GM21529 (cell line): Measurements from ENCODE around the gene FLYWCH1.
"Not testable (repeated sequence)": the region's sequence is repeated elsewhere in the genome, so short reads cannot be mapped to it uniquely, and the experiment has no call there.

ENCODE experiments used
- ATAC-seq: cut with Tn5 transposase; IDR thresholded peaks from one replicate; pipeline ENCODE4 v1.9.1; 2021; ENCODE audit not compliant: unreplicated experiment

FLYWCH1 gene

GRCh38 chr16:2924901-2925755 lies 13.4 kb downstream of the FLYWCH1 start:
- ATAC-seq, result no peak

GRCh38 chr16:2925951-2926649 lies 14.4 kb downstream of the FLYWCH1 start:
- no peak for ATAC-seq

- no peak for ATAC-seq
Measured at GRCh38 chr16:2926650-2926999, 14.9 kb downstream of the FLYWCH1 start.

GRCh38 chr16:2927010-2927646 lies 15.4 kb downstream of the FLYWCH1 start:
- no peak for ATAC-seq

- not testable (repeated sequence) for ATAC-seq
Measured at GRCh38 chr16:2928151-2928550, 16.4 kb downstream of the FLYWCH1 start.

GRCh38 chr16:2928796-2929195 lies 17.1 kb downstream of the FLYWCH1 start:
- ATAC-seq, result no peak

- ATAC-seq, result no peak
Measured at GRCh38 chr16:2929693-2930092, 18.0 kb downstream of the FLYWCH1 start.

- no peak for ATAC-seq
Measured at GRCh38 chr16:2930236-2930635, 18.5 kb downstream of the FLYWCH1 start.

- ATAC-seq, result not testable (repeated sequence)
Measured at GRCh38 chr16:2931231-2931914, 19.6 kb downstream of the FLYWCH1 start.

- ATAC-seq, result no peak
Measured at GRCh38 chr16:2933136-2933535, 21.4 kb downstream of the FLYWCH1 start.

- ATAC-seq, result no peak
Measured at GRCh38 chr16:2933701-2934100, 22.0 kb downstream of the FLYWCH1 start.

- ATAC-seq, result no peak
Measured at GRCh38 chr16:2934450-2934849, 22.7 kb downstream of the FLYWCH1 start.

GRCh38 chr16:2936436-2937011 lies 24.8 kb downstream of the FLYWCH1 start:
- no peak for ATAC-seq

GRCh38 chr16:2937170-2937569 lies 25.4 kb downstream of the FLYWCH1 start:
- no peak for ATAC-seq

GRCh38 chr16:2938206-2938605 lies 26.5 kb downstream of the FLYWCH1 start:
- ATAC-seq, result no peak

- ATAC-seq, result no peak
Measured at GRCh38 chr16:2939968-2940367, 28.2 kb downstream of the FLYWCH1 start.

GRCh38 chr16:2942045-2942444 lies 30.3 kb downstream of the FLYWCH1 start:
- ATAC-seq, result no peak

- ATAC-seq, result not testable (repeated sequence)
Measured at GRCh38 chr16:2943716-2944115, 32.0 kb downstream of the FLYWCH1 start.

- no peak for ATAC-seq
Measured at GRCh38 chr16:2946649-2947048, 34.9 kb downstream of the FLYWCH1 start.

GRCh38 chr16:2948807-2949704 lies 37.3 kb downstream of the FLYWCH1 start:
- no peak for ATAC-seq
